Calu3 (cell line): ENCODE data around the gene GLYR1. TPM values are rescaled to one million over a fixed set of nuclear protein-coding genes. Genes with fewer than 3 reads are reported as not detected.

Experiments used
- BruUV-seq: library from RNA; stranded (reverse); fragments of 400-500 nt; replicated peaks from 2 replicates; lab custom pipeline; 2021; lab: Mats Ljungman, UMichigan
- CTCF ChIA-PET: fragments of 300-600 bp; sonication (Branson Sonifier 250); formaldehyde crosslinking; loops from one replicate; lab custom pipeline; 2022; ENCODE audit warnings: antibody characterized with exemption; lab: Charles Lee
- DNase-seq: peaks from one replicate; pipeline ENCODE4 v3.0.0; 2022
- H3K27ac Mint-ChIP-seq: one replicate; pipeline ENCODE4 v1.8.0; 2022; ENCODE audit warnings: mixed read lengths; ENCODE audit not compliant: unreplicated experiment
- H3K27me3 Mint-ChIP-seq: one replicate; pipeline ENCODE4 v1.8.0; 2022; ENCODE audit warnings: mixed read lengths; ENCODE audit not compliant: unreplicated experiment
- H3K36me3 Mint-ChIP-seq: one replicate; pipeline ENCODE4 v1.8.0; 2022; ENCODE audit warnings: mild to moderate bottlenecking, moderate library complexity, mixed read lengths; ENCODE audit not compliant: insufficient read depth, unreplicated experiment
- H3K4me1 Mint-ChIP-seq: one replicate; pipeline ENCODE4 v1.8.0; 2022; ENCODE audit warnings: mild to moderate bottlenecking, low read depth, mixed read lengths; ENCODE audit not compliant: unreplicated experiment
- H3K4me3 Mint-ChIP-seq: one replicate; pipeline ENCODE4 v1.8.0; 2022; ENCODE audit warnings: mild to moderate bottlenecking, low read depth, moderate library complexity, mixed read lengths; ENCODE audit not compliant: unreplicated experiment
- H3K9me3 Mint-ChIP-seq: one replicate; pipeline ENCODE4 v1.8.0; 2022; ENCODE audit warnings: low read depth, mixed read lengths; ENCODE audit not compliant: unreplicated experiment
- CTCF ChIP-seq: fragments of 200-600 bp; IDR thresholded peaks from one replicate; pipeline ENCODE4 v1.8.0; 2022; ENCODE audit warnings: antibody characterized with exemption; ENCODE audit not compliant: unreplicated experiment
- intact Hi-C: fragments of 100-400 bp; cut with micrococcal nuclease; formaldehyde crosslinking; loops from one replicate; pipeline ENCODE4 v1.10.0; 2022; ENCODE audit not compliant: unreplicated experiment
- total RNA-seq: library from RNA; stranded (reverse); gene quantifications from 2 replicates; pipeline ENCODE4 v1.2.3, GENCODE V29; 2022

GLYR1 gene
- total RNA-seq, 1 experiment from 2014 or later, result 158 TPM

DNA sequence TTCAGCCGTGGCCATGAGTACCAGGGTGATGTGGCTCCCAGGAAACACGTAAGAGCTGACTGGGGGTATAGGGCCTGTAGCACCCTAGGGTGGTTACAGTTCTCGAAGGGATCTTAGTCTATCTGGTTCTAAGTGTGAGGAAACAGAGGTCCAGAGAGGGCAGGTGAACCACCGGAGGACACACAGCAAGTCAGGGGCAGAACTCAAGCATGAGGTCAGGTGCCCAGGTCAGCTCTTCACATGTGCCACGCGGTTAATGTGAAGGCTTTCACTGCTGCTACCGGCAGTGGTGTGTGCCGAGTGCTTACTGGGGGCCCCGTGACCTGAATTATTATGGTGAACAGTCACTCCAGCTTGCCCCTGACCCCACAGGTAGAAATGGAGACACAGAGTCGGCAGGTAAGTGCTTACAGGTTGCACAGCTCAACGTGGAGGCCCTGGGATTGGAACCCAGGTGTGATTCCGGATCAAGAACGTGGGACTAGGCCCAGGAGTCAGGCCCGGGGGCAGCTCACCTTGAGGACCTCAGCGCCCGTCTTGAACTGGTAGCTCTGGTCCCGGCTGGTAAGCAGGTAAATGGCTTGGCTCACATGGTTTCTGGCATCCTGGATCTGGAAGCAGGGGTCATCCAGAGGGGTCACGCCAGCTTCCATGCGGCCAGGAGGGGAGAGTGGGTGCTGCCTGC is 47.8 kb downstream of the GLYR1 start:
- BruUV-seq, result no TSS peak
- CTCF ChIA-PET, result no interaction called here
- Mint-ChIP-seq H3K36me3 (peaks cover 83% of the 10 kb centered on the region), H3K27me3 (no peaks in the 10 kb centered on the region), H3K9me3 (no peaks in the 10 kb centered on the region), H3K27ac (peak overlapping the region; percentile 35), H3K4me1 (peaks cover 9% of the 10 kb centered on the region), H3K4me3 (no peak overlapping the region)
- intact Hi-C loops, result no loop called here
- DNase-seq, result no peak
- TF ChIP-seq CTCF, result no peak

DNA sequence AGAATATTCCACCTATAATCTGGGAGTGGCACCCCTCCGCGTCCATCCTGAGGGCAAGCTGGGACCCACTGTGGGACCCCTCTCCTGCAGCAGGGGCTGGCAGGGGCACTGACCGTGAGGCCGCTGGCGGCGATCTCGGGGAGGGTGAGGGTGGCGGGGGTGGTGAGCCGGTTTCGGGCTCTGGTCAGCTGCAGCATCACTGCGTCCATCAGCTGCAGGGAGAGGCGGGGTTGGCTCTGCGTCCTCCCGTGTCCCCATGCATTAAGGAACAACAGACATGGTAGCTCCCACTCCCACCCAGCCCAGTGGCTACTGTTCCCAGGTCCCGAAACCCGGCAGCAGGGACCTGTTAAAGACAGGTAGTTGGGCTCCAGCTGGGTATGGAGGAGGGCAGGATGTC is 48.6 kb downstream of the GLYR1 start:
- intact Hi-C loops, result no loop called here
- Mint-ChIP-seq H3K27ac (peak overlapping the region; percentile 35), H3K36me3 (peaks cover 74% of the 10 kb centered on the region), H3K4me1 (peaks cover 9% of the 10 kb centered on the region), H3K27me3 (no peaks in the 10 kb centered on the region), H3K4me3 (no peak overlapping the region), H3K9me3 (no peaks in the 10 kb centered on the region)
- no peak for TF ChIP-seq CTCF
- CTCF ChIA-PET, result no interaction called here
- BruUV-seq, result no TSS peak
- no peak for DNase-seq

DNA sequence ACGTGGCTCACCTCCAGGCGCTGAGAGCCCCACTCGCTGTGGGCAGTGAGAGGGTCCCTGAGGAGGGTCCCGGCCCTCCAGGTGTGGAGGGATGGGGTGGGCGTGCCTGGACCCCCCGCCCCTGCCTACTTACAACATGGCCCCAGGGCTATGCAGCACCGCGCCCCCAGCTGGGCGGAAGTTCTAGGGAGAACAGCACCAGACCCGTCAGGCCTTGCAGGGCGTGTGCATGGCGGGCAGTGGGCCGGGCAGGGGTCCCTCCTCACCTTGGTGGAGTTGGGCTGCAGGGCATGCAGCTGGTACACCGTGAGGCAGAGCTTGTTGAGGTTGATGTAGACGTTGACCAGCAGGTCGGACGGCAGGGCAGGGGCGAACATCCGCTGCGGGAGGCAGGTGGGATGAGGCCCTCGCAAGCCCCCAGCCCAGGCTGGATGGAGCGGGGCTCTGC is 49.3 kb downstream of the GLYR1 start:
- no TSS peak for BruUV-seq
- no peaks in the 10 kb centered on the region for H3K9me3 Mint-ChIP-seq
- intact Hi-C loops, result no loop called here
- H3K27me3 Mint-ChIP-seq, result no peaks in the 10 kb centered on the region
- no peak for DNase-seq
- H3K27ac Mint-ChIP-seq, result no peak overlapping the region
- CTCF ChIA-PET, result no interaction called here
- H3K36me3 Mint-ChIP-seq, result peaks cover 68% of the 10 kb centered on the region
- no peak for TF ChIP-seq CTCF
- H3K4me1 Mint-ChIP-seq, result peaks cover 9% of the 10 kb centered on the region
- H3K4me3 Mint-ChIP-seq, result no peak overlapping the region

GRCh38 chr16:4796982-4797804 is 49.9 kb downstream of the GLYR1 start:
- Mint-ChIP-seq H3K4me3 (peak overlapping the region; percentile 83), H3K9me3 (no peaks in the 10 kb centered on the region), H3K27ac (no peak overlapping the region), H3K27me3 (no peaks in the 10 kb centered on the region), H3K36me3 (peaks cover 61% of the 10 kb centered on the region), H3K4me1 (peaks cover 9% of the 10 kb centered on the region)
- no peak for TF ChIP-seq CTCF
- CTCF ChIA-PET, result no interaction called here
- no peak for DNase-seq
- BruUV-seq, result no TSS peak
- intact Hi-C loops, result no loop called here
